HG03025 (cell line): ENCODE measurements around the gene C1orf122.
"Not testable (repeated sequence)": the region's sequence is repeated elsewhere in the genome, so short reads cannot be mapped to it uniquely, and the experiment has no call there.

Experiments
- ATAC-seq: cut with Tn5 transposase; IDR thresholded peaks from one replicate; pipeline ENCODE4 v1.9.1; 2021; ENCODE audit warnings: mild to moderate bottlenecking, moderate library complexity; ENCODE audit not compliant: unreplicated experiment, low FRiP score

C1orf122 gene

GRCh38 chr1:37807555-37808368 lies at the start of gene C1orf122, which contains the start of gene YRDC:
C1orf122 (plus strand) TSS chr1:37807790; CDS start chr1:37808405, 615 bp downstream.
YRDC (minus strand) TSS chr1:37808208; CDS start chr1:37808180, 28 bp downstream.
- ATAC-seq = peak; percentile 82

- ATAC-seq = no peak
Measured at GRCh38 chr1:37759451-37759850, 48.1 kb upstream of the C1orf122 start.

GRCh38 chr1:37761416-37762095 lies 46.0 kb upstream of the C1orf122 start:
- ATAC-seq = no peak

DNA sequence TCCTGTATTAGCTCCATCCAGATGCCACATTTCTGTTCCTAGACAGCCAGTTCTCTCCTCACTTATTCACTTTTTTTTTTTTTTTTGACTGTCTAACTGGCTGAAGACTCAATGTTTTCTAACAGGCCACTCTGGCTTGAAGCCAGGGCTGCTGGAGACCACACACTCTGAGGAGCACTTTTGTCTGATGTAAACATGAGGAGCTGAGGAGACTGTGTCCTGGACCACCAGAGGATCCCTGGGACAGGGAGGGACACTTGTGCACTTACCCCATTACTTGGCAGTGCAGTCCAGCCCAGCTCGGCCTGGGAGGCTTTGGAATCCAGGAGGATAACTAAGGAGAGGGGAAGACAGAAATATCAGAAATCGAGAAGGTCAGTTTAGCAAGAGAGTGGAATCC lies 45.1 kb upstream of the C1orf122 start:
- ATAC-seq = no peak

- ATAC-seq = no peak
Measured at GRCh38 chr1:37763791-37764413, 43.7 kb upstream of the C1orf122 start.

DNA sequence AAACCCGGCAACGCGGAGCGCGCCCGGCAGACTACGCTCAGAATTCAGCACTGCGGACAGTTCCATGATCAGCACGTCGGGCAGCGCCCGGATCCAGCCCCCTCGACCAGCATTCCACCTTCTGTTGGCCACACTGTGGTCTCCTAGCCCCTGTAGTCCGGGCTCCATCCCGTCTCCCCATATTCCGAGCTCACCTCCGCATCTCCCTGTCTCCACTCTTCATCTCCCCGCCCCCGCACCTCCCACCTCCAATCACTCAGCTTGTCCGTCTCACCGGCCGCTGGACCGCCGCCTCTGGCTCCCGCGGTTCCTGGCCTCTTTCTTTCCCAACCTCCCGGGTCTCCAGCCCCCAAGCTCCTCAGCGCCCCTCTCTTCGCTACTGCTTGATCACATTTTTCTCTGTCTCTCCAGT lies 43.2 kb upstream of the C1orf122 start:
- ATAC-seq = no peak

- no peak for ATAC-seq
Measured at GRCh38 chr1:37764888-37765441, 42.6 kb upstream of the C1orf122 start, which contains the start of gene EPHA10. EPHA10 (minus strand) TSS chr1:37765120; CDS start chr1:37765066, 54 bp downstream.

DNA sequence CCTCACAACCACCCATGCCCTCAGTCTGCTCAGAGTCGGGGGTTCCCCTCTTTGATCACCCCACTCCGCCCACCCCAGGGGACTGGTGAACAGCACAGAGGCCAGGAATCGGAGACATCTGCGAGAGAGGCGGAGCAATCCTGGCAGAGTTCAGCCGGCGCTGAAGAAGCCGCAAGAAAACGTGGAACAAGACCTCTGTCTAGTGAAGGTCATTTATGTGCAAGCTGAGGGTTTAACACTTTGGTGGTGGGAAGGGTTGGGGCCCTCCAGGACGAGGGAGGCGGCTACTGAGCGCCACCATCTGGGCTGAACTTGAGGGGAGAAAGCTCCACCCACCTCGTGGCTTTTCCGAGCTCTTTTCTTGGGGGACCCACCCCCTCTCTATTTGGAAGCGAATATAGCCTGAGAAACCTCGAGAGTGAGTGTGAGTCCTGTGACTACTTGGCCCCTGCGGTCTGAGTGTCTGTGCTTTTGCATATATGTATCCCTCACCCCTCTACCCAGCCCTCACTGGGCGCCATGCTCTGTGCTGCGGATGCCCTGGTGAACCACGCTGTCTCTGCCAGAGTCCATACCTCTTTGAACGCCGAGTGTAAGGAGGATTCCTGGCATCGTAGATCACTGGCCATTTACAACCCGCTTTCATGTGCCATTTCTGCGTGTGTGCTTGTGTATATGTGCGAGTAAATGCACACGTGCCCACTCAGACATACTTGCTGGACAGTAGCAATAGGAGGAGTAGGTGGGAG lies 41.5 kb upstream of the C1orf122 start:
- ATAC-seq = no peak

GRCh38 chr1:37767488-37767887 lies 40.1 kb upstream of the C1orf122 start:
- no peak for ATAC-seq

DNA sequence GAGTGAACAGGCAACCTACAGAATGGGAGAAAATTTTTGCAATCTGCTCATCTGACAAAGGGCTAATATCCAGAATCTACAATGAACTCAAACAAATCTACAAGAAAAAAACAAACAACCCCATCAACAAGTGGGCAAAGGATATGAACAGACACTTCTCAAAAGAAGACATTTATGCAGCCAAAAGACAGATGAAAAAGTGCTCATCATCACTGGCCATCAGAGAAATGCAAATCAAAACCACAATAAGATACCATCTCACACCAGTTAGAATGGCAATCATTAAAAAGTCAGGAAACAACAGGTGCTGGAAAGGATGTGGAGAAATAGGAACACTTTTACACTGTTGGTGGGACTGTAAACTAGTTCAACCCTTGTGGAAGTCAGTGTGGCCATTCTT lies 36.1 kb upstream of the C1orf122 start:
- ATAC-seq = not testable (repeated sequence)

DNA sequence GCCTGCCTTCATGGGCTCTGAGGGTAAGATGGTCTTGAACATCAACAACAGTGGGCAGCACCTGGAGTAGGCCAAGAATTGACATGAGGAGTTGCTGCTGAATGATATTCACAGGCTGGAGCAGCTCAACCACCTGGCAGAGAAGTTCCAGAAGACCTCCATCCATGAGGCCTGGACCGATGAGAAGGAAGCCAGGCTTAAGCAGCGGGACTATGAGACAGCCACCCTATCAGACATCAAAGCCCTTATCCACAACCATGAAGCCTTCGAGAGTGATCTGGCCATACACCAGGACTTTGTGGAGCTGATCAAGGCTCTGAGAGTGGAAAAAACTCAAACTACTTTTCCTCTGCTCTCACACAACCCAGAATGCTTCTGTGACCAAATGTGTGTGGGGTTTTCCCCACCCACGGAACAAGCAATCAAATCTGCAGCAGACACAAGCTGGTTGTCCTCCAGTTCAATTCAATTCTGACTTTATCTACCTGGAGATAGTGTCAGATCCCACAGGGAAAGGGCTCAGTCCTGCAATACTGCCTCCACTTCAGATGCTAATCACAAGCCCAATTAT lies 30.6 kb upstream of the C1orf122 start:
- no peak for ATAC-seq

GRCh38 chr1:37778654-37779053 lies 28.9 kb upstream of the C1orf122 start:
- no peak for ATAC-seq

- no peak for ATAC-seq
Measured at GRCh38 chr1:37782491-37782890, 25.1 kb upstream of the C1orf122 start.

DNA sequence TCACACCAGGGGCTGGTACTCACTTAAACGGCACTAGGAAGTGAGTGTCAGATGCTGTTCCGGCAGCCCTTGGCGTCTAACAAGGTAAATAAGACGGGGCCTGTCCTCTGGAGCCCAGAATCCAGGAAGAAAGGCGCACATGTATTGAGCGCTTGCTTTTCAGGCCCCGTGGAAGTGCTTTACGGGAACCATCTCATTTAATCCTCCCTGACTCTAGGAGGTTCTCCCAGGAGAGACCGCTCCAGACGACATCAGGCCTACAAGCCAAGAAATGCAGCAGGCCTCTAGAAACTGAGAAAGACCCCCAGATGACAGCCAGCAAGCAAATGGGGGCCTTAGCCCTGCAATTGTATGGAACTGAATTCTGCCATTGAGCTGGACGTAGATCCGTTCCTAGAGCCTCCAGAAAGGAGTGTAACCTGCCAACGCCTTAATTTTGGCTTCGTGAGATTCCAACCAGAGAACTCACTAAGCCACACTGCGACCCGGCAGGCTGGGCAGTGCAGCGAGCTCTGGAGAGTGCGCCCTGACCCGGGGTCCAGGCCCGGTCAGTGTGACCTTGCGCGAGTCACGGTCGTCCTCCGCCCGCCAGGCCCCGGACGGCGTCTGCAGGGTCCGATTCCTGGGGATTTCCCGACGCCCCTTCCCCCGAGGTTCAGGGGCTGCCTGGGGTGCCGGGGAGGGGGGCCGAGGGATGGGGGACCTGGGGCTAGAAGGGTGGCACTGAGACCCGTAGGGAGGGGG lies 14.5 kb upstream of the C1orf122 start:
- no peak for ATAC-seq

- ATAC-seq = peak; percentile 61
Measured at GRCh38 chr1:37793773-37794371, 13.7 kb upstream of the C1orf122 start, which contains the start of gene MANEAL. MANEAL (plus strand) TSS chr1:37793847; CDS start chr1:37794183, 336 bp downstream.

- peak; percentile 12 for ATAC-seq
Measured at GRCh38 chr1:37794372-37795339, 12.9 kb upstream of the C1orf122 start.

GRCh38 chr1:37795340-37796125 lies 12.1 kb upstream of the C1orf122 start:
- ATAC-seq = no peak
